Activated CD8-positive, alpha-beta memory T cell treated with anti-CD3 and anti-CD28 coated beads for 1 hour (primary cell): Measurements from ENCODE around the gene UVSSA.
A peak's percentile ranks its signal among the peaks of the same experiment; 100 is the strongest.

Experiments
- DNase-seq, 2 donors: peaks; one replicate each; pipeline ENCODE4 v3.0.0-alpha.2; 2020; ENCODE audit warnings: low read depth in 1 of 2; ENCODE audit errors: extremely low read depth in 1 of 2

UVSSA gene

DNA sequence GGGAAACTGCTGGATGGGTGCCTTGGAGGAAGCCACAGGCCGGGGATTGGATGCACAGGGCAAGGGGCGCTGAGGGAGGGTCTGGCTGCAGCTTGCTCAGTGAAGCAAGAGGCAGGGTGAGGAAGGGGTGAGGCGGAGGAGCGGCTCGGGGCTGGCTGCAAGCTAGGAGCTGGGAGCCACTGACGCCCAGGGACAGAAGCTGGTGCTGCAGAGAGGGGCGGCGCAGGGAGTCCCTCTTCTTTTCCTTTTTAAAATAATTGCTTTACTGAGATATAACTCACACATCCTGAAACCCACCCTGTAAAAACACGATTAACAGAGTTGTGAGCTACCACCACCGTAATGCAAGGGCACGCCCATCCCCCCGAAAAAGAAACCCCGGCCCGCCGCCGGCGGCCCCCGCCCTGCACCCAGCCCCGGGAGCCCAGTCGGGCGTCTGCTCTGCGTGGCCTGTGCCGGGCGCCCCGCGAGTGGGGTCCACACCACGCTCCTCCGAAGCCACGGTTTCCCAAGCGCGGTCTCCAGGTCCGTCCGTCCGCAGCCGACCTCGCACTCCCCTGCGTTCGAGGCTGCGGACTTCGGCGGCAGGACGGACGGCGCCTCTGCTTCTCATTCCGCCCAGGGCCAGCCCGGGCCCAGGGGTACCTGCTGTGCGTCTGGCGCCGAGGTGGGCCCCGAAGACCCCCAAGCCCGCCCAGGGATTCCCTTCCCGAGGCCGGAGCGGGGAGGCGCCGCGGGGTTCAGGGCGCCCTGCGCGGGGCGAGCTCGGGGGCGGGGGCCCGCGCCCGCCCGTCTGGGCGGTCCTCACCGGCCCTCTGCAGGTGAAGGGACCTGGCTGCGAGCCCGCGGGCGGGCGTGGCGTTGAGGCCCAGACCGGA, 866 bp upstream of the UVSSA start:
- DNase-seq = peak in 1 of 2 donors; percentile 16

DNA sequence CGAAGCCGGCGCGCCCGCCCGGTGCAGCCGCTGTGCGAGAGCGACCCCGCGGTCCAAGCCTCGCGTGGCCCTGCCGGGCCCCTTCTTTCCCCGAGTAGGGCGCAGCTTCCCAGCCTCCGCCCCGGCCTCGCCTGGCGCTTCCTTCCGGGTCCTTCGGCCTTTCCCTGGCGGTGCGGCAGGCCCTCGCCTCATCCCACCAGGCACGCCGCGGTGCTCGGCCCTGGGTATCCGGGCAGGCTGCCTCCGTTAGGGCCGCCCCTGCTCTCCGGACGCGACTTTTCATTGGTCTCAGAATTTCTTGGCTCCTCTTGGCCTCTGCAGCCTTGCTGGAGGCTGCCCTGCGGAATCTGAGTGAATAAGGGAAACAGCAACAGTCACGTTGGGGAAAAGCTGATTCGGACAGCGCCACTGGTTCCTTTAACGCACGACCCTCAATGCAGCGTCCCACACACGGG, 429 bp downstream of the UVSSA start:
- DNase-seq = peak in 1 of 2 donors; percentile 19

DNA sequence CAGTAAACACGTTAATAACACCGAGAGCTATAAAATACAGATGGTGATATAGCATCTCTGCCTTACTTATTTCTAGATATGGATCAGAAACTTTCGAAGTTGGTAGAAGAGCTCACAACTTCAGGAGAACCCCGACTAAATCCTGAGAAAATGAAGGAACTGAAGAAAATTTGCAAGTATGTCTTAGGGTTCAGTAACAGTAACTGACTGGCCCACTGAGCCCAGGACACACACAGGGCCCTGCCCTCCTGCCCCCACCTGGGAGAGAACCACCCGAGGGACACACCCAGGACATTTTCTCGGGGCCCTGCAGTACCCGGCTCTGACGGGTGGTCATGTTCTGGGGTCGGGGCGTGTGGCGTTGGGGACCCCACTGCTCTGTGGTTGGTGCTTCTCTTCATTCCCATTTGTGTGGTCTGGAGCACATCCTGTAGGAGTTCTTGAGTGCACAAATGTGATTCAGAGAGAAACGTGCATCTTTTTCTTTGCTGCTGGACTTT, 1.1 kb downstream of the UVSSA start:
- no peak for DNase-seq

DNA sequence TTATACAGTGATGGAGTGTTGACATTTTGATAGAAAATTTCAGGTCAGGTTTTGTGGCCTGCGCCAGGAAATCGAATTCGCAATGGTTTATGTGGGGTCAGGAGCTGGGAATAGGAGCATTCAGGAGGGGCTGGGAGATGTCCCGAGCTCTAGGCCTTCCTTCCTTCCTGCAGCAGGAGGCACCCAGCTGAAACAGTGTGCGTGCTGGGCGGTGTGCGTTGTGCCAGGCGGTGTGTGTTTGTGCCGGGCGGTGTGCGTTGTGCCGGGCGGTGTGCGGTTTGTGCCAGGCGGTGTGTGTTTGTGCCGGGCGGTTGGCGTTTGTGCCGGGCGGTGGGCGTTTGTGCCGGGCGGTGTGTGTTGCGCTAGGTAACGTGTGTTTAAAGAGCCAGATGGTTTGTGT, 1.7 kb downstream of the UVSSA start:
- no peak for DNase-seq

DNA sequence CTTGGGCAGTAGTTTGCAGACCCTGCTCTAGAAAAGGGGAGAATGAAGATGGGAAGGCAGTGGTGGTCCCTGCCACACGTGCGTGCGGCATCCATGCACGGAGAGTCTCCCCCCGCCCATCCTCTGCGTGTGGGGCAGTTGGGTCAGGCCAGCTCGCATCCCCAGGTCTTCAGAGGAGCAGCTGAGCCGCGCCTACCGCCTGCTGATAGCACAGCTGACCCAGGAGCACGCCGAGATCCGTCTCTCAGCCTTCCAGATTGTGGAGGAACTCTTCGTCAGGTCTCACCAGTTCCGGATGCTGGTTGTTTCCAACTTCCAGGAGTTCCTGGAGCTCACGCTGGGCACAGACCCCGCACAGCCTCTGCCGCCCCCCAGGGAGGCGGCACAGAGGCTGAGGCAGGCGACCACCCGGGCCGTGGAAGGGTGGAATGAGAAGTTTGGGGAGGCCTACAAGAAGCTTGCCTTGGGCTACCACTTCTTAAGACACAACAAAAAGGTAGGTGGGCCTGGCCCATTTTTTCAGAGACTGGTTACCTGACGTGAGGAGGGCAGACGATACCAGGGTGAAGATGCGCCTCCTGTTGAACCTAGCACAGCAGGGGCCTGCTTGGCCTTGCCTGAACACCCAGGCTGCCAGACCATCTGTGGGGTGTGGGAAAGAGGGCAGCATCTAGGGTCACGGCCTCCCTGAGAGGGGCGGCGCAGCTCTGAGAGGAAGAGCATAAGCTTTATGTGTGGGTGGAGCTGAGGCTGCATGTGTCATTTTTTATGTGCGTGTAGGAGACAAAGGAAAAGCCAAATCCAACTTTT, 2.6 kb downstream of the UVSSA start:
- DNase-seq = no peak

DNA sequence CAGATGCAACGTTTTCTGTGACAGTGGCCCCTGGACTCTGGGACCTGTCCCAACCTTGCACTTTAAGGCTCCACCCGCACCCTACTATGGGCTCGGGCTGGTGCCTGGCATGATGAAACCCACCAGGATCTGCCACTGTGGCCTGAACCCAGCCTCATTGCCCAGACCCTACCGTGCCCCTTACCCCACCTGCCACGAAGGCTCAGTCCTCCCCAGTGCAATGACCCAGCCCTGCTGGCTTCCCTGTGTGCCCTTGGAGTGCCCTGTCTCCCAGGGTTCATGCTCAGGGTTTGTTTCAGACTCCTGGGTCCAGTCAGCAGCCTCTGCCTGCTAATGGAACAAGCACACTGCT, 3.1 kb downstream of the UVSSA start:
- DNase-seq = no peak

DNA sequence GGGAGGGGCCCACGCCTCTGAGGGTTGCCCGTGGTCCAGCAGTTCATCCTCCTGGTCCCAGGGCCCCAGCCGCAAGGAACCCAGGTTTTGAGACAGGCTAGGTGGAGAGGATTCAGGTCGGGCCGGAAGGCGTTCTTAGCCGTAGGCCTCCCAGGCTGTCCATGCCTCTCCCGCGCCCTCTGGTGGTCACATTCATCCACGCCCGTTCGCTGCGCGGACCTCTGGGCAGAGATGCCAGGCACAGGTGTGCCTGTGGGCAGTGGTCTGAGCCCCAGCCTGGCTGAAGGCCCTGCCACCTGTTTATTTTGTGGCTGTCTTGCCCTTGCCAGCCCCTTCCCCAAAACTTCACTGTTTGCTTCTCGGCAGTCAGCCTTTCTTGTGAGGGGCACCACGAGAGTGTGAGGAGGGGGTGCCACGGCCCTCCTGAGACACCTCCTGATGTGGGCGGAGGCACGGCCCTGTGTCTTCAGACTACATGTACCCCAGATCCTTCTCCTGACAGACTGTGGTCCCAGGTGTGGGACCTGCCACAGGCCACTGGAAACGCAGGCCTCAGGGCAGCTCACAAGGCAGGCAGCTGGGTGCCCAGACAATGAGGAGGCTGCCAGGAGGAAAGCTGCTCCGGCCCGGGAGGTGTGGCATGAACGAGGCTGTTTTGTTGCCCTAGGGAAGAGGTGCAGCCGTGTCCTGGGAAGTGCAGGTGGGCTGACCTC, 5.0 kb downstream of the UVSSA start:
- DNase-seq = peak; percentile 73 to 88

DNA sequence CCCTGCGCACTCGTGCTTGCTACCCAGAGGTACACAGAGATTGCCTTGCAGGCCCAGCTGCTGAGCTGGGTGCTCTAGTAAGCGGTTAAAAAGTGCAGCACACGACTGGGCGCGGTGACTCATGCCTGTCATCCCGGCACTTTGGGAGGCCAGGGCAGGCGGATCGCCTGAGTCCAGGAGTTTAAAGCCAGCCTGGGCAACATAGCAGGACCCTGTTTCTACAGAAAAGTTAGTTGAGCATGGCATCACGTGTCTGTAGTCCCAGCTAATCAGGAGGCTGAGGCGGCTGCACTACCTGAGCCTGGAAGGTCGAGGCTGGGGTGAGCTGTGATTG, 5.5 kb downstream of the UVSSA start:
- DNase-seq = no peak

DNA sequence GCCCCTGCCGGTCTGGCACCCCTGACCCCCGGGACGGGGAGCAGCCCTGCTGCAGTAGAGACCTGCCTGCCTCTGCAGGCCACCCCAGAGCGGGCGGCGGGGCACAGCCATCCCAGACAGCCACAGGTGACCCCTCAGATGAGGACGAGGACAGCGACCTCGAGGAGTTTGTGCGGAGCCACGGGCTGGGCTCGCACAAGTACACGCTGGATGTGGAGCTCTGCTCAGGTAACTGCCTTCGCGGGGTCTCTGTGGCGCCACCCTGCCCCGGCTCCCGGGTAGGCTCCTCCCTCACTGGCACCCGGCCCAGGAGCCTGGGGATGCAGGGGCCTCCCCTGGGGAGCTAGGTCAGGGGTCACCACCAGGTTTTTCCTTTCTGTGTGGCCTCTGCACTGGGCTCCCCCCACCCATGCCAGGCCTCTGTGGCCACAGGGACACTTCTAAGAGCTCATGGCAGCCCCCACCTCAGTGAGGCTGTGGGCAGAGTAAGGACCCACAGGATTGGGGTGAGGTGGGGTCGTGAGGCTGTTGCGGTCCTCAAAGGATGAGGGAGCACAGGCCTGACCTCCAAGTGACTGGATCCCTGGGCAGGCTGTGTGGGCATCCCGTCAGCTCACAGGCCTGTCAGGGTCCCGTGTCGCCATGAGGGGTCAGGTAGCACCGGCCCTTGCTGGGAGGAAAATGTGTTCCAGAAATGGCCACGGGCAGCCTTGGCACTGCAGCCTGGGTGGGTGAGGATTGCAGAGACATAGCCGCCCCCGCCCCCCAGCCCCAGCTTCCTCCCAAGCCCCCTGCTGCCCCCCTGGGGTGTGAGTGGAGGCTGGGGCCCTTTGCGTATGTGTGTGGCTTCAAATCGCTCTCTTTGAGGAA, 6.4 kb downstream of the UVSSA start:
- DNase-seq = no peak

DNA sequence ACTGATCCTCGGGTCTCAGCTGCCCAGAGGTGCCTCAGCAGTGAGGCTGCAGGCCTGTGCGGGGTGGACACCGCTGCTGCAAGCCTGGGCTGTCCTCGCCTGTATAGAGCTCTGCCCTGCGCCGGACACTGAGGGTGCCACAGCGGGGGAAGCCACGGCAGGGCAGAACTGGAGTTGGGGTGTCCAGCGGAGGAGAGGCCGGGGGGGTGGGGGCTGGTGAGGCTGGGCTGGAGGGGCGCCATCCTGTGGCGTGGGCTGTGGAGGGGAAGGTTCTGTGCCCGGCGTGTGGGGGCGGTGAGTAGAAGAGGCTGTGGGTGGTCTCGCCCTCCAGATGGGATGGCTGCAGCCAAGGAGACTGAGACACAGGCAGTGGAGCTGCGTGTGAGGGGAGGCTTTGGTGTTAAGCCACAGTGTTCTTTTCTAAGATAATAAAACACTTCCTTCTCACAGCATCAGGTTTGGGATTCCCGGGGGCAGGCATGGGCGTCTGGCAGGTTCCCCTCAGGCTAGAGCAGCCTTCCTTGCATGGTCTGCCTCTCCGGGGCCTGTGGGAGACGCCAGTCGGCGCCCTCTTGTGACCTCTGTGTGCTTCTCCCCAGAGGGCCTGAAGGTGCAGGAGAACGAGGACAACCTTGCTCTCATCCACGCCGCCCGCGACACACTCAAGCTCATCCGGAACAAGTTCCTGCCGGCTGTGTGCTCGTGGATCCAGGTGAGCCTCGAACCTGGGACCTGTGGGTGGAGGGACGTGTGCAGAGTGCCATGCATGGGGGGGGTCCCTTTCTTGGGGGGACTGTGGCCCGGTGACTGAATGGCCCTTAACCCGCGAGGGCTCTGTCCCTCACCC, 7.4 kb downstream of the UVSSA start:
- no peak for DNase-seq

DNA sequence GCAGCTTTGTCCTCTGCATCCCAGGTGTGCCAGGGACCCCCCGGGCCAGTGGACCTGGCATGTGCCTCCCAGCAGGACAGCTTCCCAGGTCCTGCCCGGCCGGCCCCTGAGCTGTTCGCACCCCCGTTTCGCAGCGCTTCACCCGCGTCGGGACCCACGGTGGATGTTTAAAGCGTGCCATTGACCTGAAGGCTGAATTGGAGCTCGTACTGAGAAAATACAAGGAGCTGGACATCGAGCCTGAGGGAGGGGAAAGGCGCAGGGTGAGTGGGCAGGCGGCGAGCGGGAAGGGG, 7.9 kb downstream of the UVSSA start:
- no peak for DNase-seq

DNA sequence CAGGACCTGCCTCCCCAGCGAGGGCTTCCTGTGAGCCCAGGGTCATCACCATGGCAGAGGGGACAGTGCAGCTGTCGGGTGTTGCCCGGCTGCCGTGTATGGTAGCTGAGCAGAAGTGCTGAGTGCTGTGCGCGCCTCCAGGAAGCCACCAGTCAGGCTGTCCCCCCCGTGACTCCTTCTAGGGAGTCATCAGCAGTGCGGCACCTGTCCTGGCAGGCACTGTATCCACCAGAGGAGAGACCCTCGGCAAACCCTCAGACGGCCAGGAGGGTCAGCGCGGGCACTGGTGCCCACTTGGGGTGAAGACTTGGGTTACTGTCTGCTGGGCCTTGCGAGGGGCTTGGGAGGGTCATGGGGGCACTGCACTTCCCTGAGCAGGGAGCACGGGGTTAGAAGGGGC, 8.4 kb downstream of the UVSSA start:
- DNase-seq = no peak

DNA sequence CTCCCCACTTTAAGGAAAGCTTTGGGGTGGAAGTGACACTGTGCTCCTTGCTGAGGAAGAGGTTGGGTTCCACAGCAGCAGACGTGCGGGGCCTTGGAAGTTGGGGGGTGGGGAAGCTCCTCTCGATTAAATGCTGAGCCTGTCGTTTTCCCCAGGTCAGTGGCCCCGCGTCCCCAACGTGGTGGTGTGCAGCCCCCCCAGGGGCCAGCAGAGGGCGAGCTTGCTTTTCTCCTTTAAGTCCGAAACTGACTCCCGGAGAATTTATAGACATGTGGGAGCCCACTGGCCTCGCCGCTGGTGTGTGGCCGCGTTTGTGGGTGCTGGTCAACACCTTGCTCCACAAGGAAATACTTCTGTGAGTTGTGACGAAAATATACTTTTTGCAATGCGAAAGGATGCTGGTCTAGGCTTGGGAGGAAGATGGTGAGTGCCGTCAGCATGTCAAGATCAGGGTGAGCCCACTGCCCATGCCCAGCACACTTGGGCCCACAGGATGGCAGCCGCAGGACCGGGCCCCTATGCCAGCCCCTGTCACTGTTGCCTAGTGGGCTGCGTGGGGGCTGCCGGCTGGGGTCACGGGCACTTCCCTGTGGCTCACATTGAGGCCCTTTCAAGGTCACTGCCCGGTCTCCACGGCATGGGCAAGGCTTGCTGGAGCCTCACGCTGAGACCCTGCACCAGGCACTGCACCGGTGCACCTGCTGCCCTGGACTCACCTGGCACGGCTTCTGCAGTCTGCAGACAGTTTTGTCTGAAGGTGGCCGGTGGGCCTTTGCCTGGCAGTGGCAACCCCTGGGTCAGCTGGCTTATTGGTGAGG, 9.4 kb downstream of the UVSSA start:
- DNase-seq = peak in 1 of 2 donors; percentile 32

DNA sequence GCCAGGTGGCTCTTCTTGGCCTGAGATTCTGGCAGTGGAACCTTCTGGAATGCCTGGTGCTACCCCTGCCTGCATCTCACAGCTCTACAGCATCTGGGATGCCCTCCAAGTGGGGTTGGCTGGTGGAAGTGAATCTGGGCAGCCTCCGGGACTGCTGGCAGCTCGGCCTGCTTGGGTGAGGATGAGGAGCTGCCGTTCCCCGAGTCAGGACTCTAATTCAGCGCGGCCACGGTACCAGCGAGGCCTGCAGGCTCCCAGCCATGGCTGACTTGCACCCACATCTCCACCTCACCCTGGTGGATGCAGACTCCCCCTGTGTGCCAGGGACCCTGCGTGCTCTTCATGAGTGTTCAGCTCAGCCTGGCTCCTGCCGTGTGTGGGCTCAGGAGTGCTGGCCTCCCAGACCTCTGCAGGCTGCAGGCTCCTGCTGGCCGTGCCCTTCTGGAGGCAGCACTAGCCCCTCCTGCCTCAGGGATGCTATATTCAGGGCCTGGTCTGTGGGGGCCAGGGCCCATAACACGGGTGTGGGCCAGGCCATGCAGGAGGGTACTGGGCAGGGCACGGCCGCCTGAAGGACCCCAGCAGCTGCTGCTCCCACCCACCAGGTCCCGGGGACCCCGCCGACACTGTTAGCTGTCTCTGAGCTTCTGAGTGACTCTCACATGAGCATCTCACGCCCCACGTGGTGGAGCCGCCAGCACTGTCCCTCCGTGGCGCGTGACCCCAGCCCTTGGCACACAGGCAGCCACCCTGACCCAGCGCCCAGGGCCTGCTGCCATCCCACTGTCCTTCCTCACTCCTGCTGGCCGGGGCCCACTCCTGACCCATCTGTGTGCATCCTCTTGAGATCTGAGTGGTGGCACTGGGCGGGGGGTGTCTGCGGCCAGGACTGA, 10.6 kb downstream of the UVSSA start:
- DNase-seq = no peak

DNA sequence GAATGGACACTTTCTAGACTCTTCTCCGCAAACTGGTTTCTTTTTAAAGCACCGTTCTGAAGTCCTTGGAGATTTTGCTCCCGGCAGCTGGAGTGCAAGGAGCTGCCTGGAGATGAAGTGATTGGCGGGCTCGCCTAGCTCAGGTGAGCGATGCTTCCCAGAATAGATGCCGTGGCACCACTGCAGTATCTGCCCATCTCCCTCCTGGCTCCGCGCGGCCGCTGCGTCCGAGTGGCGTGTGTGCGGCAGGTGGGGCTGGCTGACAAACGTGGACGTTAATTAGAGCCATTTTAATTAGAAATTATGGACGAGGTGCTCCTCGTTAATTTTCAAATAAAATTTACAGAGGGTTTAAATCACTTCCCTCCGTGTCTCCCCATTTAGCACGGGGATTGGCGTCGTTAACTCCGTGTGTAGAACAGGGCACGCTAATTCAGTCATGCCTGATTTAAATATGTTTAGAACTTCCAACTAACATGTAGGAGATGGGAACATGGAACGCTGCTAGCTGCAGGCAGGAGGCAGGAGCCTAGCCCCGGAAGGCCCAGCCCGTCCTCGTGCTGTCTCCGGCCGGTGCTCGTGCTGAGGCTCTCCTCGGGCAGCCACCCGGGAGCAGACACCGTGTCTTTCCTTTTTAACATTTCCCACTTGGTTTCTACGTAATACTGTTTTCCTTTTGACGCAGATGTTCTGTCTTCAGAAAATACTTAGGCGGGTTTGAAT, 11.6 kb downstream of the UVSSA start:
- DNase-seq = no peak

DNA sequence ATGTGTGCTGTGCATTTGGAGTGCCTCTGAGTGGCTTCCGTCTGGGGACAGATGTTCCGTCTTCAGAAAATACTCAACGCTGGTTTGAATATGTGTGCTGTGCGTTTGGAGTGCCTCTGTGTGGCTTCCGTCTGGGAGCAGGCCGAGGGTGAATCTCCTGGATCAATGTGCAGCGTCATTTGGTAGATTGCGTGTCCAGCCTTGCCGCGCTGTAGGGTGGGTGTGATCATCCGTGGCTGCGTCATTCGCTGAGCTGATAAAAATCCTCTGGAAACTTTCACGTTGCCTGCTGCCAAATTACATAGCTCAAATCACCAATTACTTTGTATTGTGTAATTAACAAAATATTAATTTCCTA, 12.1 kb downstream of the UVSSA start:
- DNase-seq = no peak

DNA sequence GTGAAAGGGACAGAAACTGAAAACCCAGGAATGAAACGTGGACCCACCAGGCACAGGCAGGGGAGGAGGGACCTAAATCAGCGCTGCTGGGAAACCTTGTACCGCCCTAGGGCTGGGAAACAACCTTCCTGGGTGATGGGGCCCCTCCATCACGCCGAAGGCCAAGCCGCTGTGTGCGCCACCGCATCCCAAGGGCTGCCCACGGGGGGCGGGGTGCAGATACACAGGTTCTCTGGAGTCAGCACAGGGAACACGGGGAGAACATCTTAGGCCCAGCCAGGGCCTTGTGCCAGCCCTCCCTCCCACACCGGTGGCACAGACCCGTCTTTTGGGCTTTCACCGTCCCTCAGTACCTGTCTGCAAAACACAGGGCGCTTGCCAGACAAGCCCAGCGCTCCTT, 13.0 kb downstream of the UVSSA start:
- DNase-seq = no peak
